Esophagus squamous epithelium (tissue), 4 donors: ENCODE data around the gene FEZ2.

Source experiments
- POLR2A ChIP-seq, 4 donors: fragments of 450-650 bp; IDR thresholded peaks; one replicate each; pipeline ENCODE4 v1.6.1; 2017; ENCODE audit warnings: antibody characterized with exemption in 4 of 4, mild to moderate bottlenecking in 4 of 4, moderate library complexity in 3 of 4
- TF ChIP-seq, protein P1 (sequence below), 6 experiments: fragments of 450-650 bp in 4 of 6; fragments of 200-600 bp in 2 of 6; sonication (generic) in 2 of 6; IDR thresholded peaks; one replicate each; pipeline ENCODE4 v1.5.1; 2016 to 2019; ENCODE audit warnings: antibody characterized with exemption in 6 of 6, mild to moderate bottlenecking in 4 of 6, moderate library complexity in 4 of 6

DNA sequence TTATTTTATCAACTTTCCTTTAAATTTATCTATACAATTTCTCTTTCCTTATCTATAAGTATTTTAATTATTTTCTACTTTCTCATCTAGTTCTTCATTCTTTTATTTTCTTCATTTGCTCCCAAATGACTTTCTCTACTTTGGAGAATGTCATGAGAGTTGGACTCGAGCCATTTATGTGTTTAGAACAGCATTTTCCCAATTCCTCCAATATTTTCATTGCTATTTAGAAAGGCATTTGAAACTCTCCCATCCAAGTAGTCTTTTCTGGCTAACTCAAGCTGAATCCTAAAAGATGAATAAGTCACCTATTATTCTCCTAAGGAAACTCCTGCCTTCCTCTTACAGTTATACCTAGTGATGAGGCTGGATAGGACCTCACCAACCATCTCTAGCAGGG is 15.8 kb upstream of the FEZ2 start:
- TF ChIP-seq, protein P1, sequence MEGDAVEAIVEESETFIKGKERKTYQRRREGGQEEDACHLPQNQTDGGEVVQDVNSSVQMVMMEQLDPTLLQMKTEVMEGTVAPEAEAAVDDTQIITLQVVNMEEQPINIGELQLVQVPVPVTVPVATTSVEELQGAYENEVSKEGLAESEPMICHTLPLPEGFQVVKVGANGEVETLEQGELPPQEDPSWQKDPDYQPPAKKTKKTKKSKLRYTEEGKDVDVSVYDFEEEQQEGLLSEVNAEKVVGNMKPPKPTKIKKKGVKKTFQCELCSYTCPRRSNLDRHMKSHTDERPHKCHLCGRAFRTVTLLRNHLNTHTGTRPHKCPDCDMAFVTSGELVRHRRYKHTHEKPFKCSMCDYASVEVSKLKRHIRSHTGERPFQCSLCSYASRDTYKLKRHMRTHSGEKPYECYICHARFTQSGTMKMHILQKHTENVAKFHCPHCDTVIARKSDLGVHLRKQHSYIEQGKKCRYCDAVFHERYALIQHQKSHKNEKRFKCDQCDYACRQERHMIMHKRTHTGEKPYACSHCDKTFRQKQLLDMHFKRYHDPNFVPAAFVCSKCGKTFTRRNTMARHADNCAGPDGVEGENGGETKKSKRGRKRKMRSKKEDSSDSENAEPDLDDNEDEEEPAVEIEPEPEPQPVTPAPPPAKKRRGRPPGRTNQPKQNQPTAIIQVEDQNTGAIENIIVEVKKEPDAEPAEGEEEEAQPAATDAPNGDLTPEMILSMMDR (IDR thresholded peaks at IDR 0.05), result no peak
- TF ChIP-seq POLR2A (IDR thresholded peaks at IDR 0.05), result no peak
